Daoy (cell line): ENCODE results near the gene RALGDS. TPM values are rescaled to one million over a fixed set of nuclear protein-coding genes. Genes with fewer than 3 reads are reported as not detected.
"Not testable (repeated sequence)": the region's sequence is repeated elsewhere in the genome, so short reads cannot be mapped to it uniquely, and the experiment has no call there.

Experiments
- DNase-seq: peaks from one replicate; pipeline ENCODE4 v3.0.0-alpha.2; 2015; ENCODE audit warnings: low read depth
- total RNA-seq: library from RNA; depleted of rRNA; stranded (reverse); fragments of >200 nt; shearing (Covaris generic); gene quantifications from 2 replicates; pipeline ENCODE4 v1.2.3, GENCODE V29; 2014; rRNA removed

The RALGDS gene
- 21.5 and 21.8 TPM in 2 replicates for total RNA-seq

DNA sequence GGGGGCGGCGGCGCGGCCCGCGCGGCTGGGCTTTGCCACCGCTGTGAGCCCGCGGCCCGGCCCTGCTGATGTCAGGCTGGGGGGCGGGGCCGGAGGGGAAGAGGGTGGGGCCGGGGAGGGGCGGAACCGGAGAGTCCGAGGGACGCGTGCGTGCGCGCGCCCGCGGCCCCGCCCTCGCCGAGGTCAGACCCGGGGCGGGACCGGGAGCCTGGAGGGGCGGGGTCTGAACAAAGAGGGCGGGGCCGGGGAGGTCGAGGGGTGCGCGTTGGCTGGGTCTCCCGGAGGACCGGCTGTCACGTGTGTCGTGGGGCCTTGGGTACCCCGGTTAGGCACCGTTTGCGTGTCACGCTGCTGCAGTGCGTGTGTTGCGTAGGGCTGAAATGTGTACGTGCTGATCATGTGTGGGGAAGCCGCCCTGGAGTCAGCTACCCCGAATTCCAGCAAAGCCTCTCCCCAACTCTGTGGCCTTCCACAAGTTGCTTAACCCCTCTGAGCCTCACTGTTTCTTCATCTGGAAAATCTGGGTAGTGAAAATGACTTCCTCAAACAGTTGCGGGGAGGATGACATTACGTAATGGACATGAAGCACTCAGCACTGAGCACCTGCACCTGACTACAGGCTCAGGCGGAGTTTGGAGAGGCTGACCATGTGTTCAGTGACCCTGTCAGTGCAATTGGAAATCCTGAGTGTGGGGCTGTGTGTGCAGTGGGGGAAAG lies at the start of gene RALGDS:
Gene RALGDS, minus strand, starts transcription at position 43 of the 717 bp plus-strand sequence. CDS start 86 bp downstream, outside the sequence.
- DNase-seq = peak; percentile 94

DNA sequence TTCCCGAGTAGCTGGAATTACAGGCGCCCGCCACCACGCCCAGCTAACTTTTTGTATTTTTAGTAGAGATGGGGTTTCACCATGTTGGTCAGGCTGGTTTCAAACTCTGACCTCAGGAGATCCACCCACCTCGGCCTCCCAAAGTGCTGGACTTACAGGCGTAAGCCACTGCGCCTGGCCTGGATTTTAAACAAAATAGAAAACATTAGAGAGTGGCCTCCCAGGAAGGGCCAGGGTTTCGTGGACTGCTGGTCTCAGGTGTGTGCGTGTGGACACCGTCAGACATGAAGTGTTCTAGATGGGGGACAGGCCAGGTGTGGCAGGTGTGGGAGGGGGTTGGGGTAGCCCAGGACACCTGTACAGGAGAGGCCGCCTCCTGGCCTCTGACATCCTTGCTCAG lies 49.7 kb upstream of the RALGDS start:
- DNase-seq = no peak

DNA sequence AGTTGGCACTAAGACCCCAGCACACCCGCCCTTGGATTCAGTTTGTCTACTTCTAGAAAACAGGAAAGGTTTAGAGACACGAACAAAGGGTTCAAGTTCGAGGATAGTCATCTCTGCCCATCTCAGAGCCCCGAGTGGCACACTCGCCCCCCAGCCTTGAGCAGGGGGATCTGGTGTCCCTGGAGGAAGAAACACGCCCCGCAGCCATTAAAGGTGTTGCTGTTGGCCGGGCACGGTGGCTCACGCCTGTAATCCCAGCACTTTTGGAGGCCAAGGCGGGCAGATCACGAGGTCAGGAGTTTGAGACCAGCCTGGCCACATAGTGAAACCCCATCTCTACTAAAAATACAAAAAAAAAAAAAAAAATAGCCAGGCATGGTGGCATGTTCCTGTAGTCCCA lies 48.6 kb upstream of the RALGDS start:
- not testable (repeated sequence) for DNase-seq

- DNase-seq = no peak
Observed at GRCh38 chr9:133169102-133169501, 48.1 kb upstream of the RALGDS start.

- DNase-seq = no peak
Observed at GRCh38 chr9:133168432-133168831, 47.4 kb upstream of the RALGDS start.

GRCh38 chr9:133167769-133168168 lies 46.7 kb upstream of the RALGDS start:
- DNase-seq = no peak

DNA sequence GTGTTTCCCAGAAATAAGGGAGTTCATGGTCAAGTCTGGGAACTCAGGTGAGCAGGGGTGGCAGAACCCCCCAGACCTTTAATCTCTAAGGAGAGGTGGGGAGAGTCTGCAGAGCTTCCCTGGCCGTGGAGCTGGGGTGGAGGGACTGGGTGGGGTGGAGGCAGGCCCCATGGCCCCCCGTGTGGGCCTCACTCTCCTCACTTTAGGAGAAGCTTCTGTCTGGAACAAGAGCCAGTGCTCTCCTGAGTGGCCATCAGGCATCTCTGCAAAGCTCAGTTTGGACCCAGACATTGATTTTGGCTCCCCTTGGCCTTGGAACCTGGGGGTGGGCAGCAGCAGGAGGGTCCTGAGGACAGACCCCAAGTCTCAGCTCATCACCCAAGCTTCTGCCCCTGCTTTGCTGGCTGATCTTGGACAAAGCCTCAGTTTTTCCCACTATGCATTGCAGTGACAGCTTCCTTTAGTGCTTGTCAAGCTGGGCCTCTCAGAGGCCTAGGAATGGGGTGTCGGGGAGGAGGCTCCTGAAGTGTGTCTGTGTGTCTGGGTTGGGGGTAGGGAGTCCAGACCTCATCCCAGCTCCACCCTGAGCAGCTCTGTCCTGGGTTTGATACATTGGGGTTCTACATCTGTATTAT lies 46.2 kb upstream of the RALGDS start:
- DNase-seq = no peak

DNA sequence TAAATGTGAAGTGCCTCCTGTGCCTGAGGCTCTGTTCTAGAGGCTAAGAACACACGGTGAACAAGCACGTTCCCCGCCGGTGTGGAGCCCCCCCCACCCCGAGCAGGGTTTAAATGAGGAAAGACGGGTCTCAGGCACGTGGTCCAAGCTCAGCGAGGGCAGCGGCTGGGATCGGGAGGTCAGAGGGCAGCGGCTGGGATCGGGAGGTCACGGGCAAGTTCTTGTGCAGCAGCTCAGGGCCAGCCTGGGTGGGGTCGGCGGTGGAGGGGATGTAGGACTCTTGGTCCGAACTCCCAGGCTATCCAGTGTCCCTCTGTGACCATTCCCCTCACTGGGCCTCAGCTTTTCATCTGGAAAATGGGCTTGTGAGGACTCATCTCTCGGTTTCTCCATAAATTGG lies 45.4 kb upstream of the RALGDS start:
- no peak for DNase-seq

GRCh38 chr9:133165452-133165730 lies 44.4 kb upstream of the RALGDS start:
- DNase-seq = no peak

DNA sequence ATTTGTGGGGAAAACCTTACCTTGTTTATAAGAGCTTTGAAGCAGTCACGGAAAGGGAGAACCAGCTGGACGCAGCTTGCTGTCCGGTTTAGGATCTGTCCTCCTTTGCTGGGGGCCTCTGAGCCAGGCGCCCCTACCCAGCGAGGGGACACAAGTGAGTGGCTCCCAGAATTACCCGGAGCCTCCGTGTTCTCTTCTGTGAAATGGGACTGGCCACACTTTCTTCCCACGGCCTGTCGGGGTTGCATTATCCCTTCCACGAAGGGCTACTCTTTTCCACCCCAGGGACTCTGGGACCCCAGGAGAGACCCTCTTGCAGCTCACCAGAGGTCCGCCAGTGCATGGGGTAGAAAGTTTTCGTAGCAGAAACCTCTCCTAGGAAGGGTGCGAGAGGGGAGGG lies 43.2 kb upstream of the RALGDS start:
- no peak for DNase-seq

- DNase-seq = peak; percentile 72
Observed at GRCh38 chr9:133163504-133164172, 42.6 kb upstream of the RALGDS start, which contains the start of gene GBGT1. GBGT1 (minus strand) TSS chr9:133163914; CDS start chr9:133162412, 1,502 bp downstream.

- DNase-seq = no peak
Observed at GRCh38 chr9:133162861-133163503, 41.9 kb upstream of the RALGDS start.

- no peak for DNase-seq
Observed at GRCh38 chr9:133161547-133161950, 40.5 kb upstream of the RALGDS start.

DNA sequence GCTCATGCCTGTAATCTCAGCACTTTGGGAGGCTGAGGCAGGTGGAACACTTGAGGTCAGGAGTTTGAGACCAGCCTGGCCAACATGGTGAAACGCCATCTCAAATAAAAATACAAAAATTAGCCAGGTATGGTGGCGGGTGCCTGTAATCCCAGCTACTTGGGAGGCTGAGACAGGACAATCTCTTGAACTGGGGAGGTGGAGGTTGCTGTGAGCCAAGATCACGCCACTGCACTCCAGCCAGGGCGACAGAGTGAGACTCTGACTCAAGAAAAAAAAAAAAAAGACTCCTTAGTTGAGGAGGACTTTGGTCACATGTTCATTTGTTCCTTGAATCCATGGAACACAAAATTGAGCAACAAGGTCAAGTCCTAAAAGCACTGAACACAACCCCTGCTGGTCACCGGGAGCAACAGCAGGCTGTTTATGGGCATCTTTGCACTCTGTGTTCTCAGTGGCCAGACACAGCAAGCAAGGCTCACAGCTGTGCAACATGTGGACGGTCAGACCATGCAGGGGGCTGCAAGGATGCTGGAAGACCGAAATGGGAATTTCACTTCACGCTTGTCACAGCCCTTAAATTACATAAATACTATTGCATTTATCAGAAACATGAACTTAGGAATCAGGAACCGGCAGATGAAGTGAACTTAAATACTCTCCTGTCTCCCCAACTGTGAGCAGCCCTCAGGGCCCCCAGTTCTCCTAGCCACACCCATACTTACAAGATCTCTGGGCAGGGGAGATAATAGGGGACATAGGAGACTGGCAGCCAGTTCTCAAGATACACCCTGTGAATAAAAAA lies 39.9 kb upstream of the RALGDS start:
- DNase-seq = peak; percentile 59

GRCh38 chr9:133158695-133159094 lies 37.7 kb upstream of the RALGDS start:
- DNase-seq = no peak

GRCh38 chr9:133155156-133155555 lies 34.1 kb upstream of the RALGDS start:
- DNase-seq = no peak

GRCh38 chr9:133154097-133154989 lies 33.3 kb upstream of the RALGDS start:
- no peak for DNase-seq

- DNase-seq = no peak
Observed at GRCh38 chr9:133153227-133154096, 32.4 kb upstream of the RALGDS start.
